ENCODE results near the gene DIS3L2. TPM values are rescaled to one million over a fixed set of nuclear protein-coding genes. Genes with fewer than 3 reads are reported as not detected.
"Not testable (repeated sequence)": the region's sequence is repeated elsewhere in the genome, so short reads cannot be mapped to it uniquely, and the experiment has no call there.

The DIS3L2 gene
- total and polyA plus RNA-seq, 7 donors, result 10.7 to 20.8 (median 16.0) TPM

- H3K4me1 ChIP-seq; DNase-seq; H3K9me3 ChIP-seq; H3K4me3 ChIP-seq; ATAC-seq; intact Hi-C loops (cut with DNase I); H3K27ac ChIP-seq; H3K36me3 ChIP-seq (ENCODE audit: insufficient read depth in 1 of 2, low read depth in 1 of 2): not testable (repeated sequence)
- peaks cover 0 to 46% (median 15%) of the 10 kb centered on the region in 3 donors for H3K27me3 ChIP-seq (ENCODE audit: insufficient read depth in 3 of 3, low read length in 2 of 3)
- WGBS, 3 donors, result 19 to 40% (median 37%) methylated on average over 24 to 59 of the region's 59 CpGs
Observed at GRCh38 chr2:232381204-232382031, 419.9 kb downstream of the DIS3L2 start.

- Histone ChIP-seq H3K36me3 (ENCODE audit: insufficient read depth in 1 of 2, low read depth in 1 of 2) (no peaks in the 10 kb centered on the region), H3K4me1 (no peaks in the 10 kb centered on the region), H3K27ac (no peak overlapping the region), H3K27me3 (ENCODE audit: insufficient read depth in 3 of 3, low read length in 2 of 3) (peaks cover 0 to 58% (median 20%) of the 10 kb centered on the region in 3 donors), H3K9me3 (no peaks in the 10 kb centered on the region), H3K4me3 (no peak overlapping the region)
- 53 to 63% (median 61%) methylated on average over 18 of the region's 18 CpGs for WGBS, 3 donors
- no peak for DNase-seq
- TF ChIP-seq, protein P1, sequence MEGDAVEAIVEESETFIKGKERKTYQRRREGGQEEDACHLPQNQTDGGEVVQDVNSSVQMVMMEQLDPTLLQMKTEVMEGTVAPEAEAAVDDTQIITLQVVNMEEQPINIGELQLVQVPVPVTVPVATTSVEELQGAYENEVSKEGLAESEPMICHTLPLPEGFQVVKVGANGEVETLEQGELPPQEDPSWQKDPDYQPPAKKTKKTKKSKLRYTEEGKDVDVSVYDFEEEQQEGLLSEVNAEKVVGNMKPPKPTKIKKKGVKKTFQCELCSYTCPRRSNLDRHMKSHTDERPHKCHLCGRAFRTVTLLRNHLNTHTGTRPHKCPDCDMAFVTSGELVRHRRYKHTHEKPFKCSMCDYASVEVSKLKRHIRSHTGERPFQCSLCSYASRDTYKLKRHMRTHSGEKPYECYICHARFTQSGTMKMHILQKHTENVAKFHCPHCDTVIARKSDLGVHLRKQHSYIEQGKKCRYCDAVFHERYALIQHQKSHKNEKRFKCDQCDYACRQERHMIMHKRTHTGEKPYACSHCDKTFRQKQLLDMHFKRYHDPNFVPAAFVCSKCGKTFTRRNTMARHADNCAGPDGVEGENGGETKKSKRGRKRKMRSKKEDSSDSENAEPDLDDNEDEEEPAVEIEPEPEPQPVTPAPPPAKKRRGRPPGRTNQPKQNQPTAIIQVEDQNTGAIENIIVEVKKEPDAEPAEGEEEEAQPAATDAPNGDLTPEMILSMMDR (IDR thresholded peaks at IDR 0.05), result no peak
- no peak for ATAC-seq
- intact Hi-C loops (cut with DNase I), result no loop called here
Observed at GRCh38 chr2:232382331-232383225, 421.1 kb downstream of the DIS3L2 start.

- 81 to 91% (median 88%) methylated on average over 1 of the region's 1 CpG for WGBS, 3 donors
- ATAC-seq (no peak), DNase-seq (no peak)
- no peak overlapping the region for H3K27ac ChIP-seq
- no peaks in the 10 kb centered on the region for H3K36me3 ChIP-seq (ENCODE audit: insufficient read depth in 1 of 2, low read depth in 1 of 2)
- TF ChIP-seq, protein P1 (IDR thresholded peaks at IDR 0.05), result no peak
- peaks cover 0 to 77% (median 22%) of the 10 kb centered on the region in 3 donors for H3K27me3 ChIP-seq (ENCODE audit: insufficient read depth in 3 of 3, low read length in 2 of 3)
- no peaks in the 10 kb centered on the region for H3K9me3 ChIP-seq
- H3K4me1 ChIP-seq, result no peaks in the 10 kb centered on the region
- H3K4me3 ChIP-seq, result no peak overlapping the region
- intact Hi-C loops (cut with DNase I), result no loop called here
Observed at GRCh38 chr2:232384466-232384865, 423.0 kb downstream of the DIS3L2 start.

DNA sequence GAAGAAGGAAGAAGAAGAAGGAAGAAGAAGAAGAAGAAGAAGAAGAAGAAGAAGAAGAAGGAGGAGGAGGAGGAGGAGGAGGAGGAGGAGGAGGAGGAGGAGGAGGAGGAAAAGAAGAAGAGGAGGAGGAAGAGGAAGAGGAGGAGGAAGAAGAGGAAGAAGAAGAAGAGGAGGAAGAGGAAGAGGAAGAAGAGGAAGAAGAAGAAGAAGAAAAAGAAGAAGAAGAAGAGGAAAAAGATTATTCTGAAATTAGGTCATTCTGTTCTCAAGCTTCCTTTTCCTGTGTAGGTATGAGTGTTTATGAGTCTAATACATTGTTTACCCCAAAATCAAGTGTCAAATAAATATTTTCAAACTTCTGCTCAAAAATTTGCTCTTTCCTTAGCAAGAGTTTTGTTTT lies 423.5 kb downstream of the DIS3L2 start:
- H3K4me3 ChIP-seq; ATAC-seq; H3K4me1 ChIP-seq; H3K9me3 ChIP-seq; intact Hi-C loops (cut with DNase I); H3K36me3 ChIP-seq (ENCODE audit: insufficient read depth in 1 of 2, low read depth in 1 of 2); DNase-seq; H3K27ac ChIP-seq: not testable (repeated sequence)
- H3K27me3 ChIP-seq (ENCODE audit: insufficient read depth in 3 of 3, low read length in 2 of 3), result peaks cover 0 to 83% (median 20%) of the 10 kb centered on the region in 3 donors

- Histone ChIP-seq H3K4me1 (no peaks in the 10 kb centered on the region), H3K4me3 (no peak overlapping the region), H3K9me3 (no peaks in the 10 kb centered on the region), H3K36me3 (ENCODE audit: insufficient read depth in 1 of 2, low read depth in 1 of 2) (no peaks in the 10 kb centered on the region), H3K27me3 (ENCODE audit: insufficient read depth in 3 of 3, low read length in 2 of 3) (peaks cover 0 to 91% (median 19%) of the 10 kb centered on the region in 3 donors), H3K27ac (no peak overlapping the region)
- no peak for ATAC-seq
- TF ChIP-seq, protein P1 (IDR thresholded peaks at IDR 0.05), result no peak
- intact Hi-C loops (cut with DNase I), result no loop called here
- 15 to 16% (median 16%) methylated on average over 24 of the region's 24 CpGs for WGBS, 3 donors
- DNase-seq, result no peak
Observed at GRCh38 chr2:232385660-232386489, 424.4 kb downstream of the DIS3L2 start.
